Stimulated activated CD8-positive, alpha-beta memory T cell treated with anti-CD3 and anti-CD28 coated beads, Interleukin-4, amount 100 ng/mL, for 1 hour (primary cell): Measurements from ENCODE around the gene JAM2.
"Not testable (repeated sequence)": the region's sequence is repeated elsewhere in the genome, so short reads cannot be mapped to it uniquely, and the experiment has no call there.

Source experiments
- DNase-seq, 2 donors: peaks; one replicate each; pipeline ENCODE4 v3.0.0-alpha.2; 2020; ENCODE audit warnings: low read depth in 2 of 2, low spot score in 1 of 2

Gene JAM2

DNA sequence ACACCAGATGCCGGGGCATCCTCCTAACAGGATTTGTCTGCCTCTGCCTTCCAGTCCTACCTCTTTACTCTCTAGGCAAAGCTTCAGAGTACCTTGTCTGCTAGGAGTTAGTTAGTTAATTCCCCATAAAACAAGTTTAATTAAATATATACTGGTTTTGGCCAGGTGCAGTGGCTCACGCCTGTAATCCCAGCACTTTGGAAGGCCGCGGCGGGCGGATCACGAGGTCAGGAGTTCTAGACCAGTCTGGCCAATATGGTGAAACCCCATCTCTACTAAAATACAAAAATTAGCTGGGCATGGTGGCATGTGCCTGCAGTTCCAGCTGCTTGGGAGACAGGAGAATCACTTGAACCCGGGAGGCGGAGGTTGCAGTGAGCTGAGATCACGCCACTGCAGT, 75.0 kb downstream of the JAM2 start:
- not testable (repeated sequence) for DNase-seq

DNA sequence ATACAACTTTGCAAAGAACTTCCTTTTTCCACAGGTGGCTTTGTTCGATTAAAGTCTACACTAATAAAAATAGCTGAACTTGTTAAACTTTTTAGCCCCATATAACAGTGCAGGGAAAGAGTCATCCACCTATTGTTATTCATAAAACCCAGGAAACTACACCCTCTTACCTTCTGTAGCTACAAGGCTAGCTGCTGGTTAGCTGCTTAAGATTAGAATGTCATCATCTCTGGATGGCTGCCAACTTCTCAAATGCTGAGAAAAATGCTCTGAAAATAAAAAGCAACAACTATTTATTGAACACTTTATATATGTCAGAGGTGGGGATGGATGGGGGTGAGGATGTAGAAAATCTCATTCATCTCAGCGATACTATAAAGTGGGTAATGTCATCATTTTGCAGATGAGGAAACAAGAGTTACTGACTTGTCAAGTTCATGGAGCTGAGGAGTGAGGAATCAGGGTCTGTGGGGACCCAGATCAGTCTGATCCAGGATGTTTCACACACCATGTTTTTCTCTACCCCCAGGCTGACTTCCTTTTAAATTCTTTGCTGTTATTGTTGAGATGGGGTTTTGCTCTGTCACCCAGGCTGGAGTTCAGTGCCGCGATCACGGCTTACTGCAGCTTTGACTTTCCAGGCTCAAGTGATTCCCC, 78.6 kb downstream of the JAM2 start:
- DNase-seq, result no peak

DNA sequence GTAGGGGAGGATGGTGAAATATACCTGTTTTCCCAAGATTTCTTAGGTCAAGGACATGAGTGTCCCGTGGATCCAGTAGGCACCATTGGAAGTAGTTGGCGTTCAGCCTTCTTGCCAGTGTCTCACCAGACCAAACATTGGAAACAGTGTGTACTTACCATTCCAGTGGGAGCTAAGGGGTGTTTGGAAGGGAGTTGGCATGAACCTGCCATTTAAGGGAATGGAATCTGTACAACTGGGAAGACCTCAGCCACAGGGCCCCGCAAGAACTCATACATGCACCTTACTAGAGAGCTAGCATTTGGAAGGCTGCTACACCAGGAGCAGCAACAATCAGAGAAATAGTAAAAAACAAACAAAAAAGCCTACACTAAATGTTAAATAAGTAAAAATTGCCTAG, 82.9 kb downstream of the JAM2 start:
- DNase-seq, result no peak

GRCh38 chr21:25722631-25723030, 83.6 kb downstream of the JAM2 start:
- DNase-seq, result no peak

DNA sequence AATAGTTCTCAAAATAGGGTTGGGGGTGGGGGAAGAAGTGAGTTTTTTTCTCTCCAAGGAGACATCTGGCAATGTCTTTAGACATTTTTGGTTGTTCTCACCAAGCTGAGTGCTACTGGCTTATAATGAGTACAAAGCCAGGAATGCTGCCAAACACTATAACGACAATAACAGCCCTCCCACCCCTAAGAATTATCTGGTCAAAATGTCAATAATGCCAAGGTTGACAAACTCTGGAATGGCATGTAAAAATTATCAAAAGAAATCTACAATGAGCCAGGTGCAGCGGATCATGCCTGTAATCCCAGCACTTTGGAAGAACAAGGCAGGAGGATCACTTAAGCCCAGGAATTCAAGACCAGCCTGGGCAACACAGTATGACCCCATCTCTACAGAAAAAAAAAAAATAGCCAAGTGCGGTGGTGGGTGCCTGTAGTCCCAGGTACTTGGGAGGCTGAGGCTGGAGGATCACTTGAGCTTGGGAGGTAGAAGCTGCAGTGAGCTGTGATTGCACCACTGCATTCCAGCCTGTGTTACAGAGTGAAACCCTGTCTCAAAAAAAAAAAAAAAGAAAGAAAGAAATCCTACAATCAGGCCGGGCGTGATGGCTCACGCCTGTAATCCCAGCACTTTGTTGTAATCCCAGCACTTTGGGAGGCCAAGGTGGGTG, 93.2 kb downstream of the JAM2 start:
- DNase-seq, result no peak

DNA sequence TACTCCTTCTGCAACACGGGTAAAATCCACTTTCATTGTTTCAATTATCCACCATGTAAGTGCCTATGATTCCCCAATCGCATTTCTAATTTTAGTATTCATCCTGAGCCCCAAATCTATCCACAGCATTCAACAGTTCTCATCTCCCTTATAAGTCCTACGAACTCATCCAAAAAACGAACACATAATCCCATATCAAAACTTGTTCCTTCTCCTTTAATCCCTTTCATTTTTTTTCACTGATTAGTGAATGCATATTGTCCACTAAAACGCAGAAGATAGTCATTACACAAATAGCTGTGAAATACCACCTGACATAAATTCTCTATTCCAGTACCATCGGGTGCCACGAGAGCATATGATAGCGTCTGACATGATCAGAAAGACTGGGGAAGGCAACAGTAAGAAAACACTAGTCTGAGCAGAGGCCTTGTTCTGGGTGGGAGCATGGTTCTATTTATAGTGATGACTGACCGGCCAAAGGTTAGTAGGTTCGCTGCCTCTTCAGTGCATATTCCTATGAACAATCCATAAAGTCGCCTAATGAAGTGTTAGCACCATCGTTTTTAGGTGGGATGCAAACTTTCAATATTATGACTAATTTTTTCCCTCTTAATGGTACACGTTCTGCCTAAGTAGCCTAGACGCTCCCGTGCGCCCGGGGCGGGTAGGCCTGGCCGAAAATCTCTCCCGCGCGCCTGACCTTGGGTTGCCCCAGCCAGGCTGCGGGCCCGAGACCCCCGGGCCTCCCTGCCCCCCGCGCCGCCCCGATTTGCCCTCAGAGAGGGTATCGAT, 95.0 kb downstream of the JAM2 start:
- DNase-seq, result no peak

GRCh38 chr21:25734654-25734903, 95.5 kb downstream of the JAM2 start:
- no peak for DNase-seq

- peak; percentile 95 for DNase-seq
Observed at GRCh38 chr21:25734904-25735645, 96.0 kb downstream of the JAM2 start, which contains the start of the genes ATP5PF and GABPA. Gene ATP5PF, minus strand, starts transcription at chr21:25734904. Its CDS starts 5,110 bp downstream, at chr21:25729794. Gene GABPA, plus strand, starts transcription at chr21:25734972. Its CDS starts 6,627 bp downstream, at chr21:25741599.

GRCh38 chr21:25735646-25736597, 96.9 kb downstream of the JAM2 start:
- peak in 1 of 2 donors; percentile 45 for DNase-seq

GRCh38 chr21:25737421-25737820, 98.4 kb downstream of the JAM2 start:
- DNase-seq, result no peak

GRCh38 chr21:25742900-25743299, 103.8 kb downstream of the JAM2 start:
- no peak for DNase-seq

- no peak for DNase-seq
Observed at GRCh38 chr21:25744854-25745253, 105.8 kb downstream of the JAM2 start.

DNA sequence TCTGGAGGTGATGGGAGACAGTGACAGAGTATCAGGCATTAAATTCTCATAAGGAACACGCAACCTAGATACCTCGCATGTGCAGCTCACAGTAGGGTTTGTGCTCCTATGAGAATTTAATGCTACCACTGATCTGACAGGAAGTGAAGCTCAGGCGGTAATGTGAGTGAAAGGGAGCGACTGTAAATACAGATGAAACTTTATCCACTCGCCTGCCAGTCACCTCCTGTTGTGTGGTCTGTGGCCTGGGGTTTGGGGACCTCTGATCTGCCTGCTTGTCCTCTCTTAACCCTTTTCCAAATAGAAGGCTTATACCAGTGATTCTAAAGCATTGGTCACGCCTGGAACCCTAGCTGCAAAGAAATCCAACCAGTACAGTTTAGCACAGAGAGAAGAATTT, 111.0 kb downstream of the JAM2 start:
- DNase-seq, result no peak

GRCh38 chr21:25752416-25752815, 113.4 kb downstream of the JAM2 start:
- DNase-seq, result no peak

DNA sequence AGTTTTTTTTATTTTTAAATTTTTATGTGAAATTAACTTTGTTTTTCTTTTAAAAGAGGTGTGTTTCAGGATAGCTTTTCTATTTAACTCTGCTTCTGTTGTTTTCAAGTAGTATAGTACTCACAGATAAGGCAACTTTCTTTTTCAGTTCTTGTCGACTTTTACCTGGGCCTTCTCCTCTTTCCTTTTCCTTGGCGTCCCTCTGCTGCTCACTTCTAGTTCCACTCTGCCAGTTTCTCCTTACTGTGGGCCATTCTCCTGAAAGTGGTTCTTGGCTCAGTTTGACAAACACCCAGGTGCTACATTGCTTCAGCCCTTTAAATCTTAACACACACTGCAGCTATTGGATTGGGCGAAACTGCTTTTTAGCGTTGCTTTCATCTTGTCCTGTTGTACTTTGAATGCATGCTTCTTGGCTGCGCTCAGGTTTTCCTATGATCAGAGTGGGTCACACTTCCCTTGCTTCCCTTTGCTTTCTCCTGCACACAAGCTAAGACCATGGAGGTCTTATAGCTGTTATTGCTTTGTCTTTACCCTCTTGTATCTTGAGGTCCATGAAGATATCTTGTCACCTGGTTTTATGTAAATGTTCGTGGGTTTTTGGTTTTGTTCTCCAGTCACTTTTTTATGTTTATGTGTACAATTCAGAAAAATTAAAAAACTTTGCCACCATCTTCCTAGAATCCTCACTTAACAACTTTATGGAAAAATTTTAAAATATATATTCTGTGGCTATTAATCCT, 117.3 kb downstream of the JAM2 start:
- no peak for DNase-seq

- DNase-seq, result no peak
Observed at GRCh38 chr21:25757531-25757930, 118.5 kb downstream of the JAM2 start.

GRCh38 chr21:25759573-25759972, 120.5 kb downstream of the JAM2 start:
- DNase-seq, result no peak

DNA sequence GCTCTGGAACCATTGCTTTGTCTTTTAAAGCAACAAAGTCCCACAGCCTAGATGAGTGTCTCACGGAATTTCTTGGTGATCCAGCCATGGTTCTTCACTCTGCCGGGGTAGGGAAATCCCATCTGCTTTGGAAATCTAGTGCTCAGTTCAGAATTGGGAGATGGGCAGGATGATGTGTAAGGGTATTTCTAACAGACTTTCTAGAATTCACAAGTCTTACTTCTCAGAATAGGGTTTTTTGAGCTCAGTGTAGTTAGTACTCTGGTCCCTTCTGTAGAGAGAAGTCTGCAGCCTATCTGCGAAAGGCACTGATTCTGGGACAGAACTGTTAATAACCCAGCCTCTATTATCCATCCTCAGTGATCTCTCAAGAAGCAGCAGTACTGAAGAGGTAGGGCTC, 121.0 kb downstream of the JAM2 start:
- DNase-seq, result no peak

DNA sequence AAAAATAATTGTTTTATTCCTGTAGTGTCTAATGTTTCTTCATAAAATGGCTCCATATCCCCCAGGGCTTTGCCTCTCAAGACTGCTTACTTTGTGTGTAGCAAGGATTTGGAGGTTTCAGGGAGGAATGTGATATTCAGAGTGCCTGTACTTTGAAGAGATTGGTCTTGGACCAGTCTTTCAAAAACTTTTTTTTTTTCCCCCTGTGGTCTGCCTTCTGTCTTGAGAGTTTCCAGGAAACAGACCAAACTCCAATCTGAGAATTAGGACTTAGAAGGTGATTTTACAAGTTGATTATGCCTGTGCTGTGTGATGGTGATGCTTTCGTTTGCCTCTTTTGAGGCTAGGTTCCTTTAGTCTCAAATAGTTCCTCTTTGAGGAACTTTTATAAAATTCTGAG, 121.6 kb downstream of the JAM2 start:
- no peak for DNase-seq

DNA sequence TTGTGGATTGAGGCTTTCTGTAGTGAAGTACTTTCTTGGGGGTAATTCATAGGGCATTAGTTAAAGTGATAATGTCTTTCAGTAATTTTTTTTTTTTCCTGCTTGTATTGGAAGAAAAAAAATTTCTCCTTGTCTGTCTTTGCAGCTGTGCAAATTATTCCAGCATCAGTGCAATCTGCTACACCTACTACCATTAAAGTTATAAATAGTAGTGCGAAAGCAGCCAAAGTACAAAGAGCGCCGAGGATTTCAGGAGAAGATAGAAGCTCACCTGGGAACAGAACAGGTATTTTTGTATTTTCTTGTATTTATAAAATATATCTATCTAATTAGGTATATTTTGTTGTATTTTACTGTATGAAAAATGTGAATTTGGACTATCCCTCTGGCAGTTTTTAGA, 125.0 kb downstream of the JAM2 start:
- no peak for DNase-seq
